ENCODE measurements around the gene RPS6KC1.
"Not testable (repeated sequence)": the region's sequence is repeated elsewhere in the genome, so short reads cannot be mapped to it uniquely, and the experiment has no call there.

RPS6KC1 gene

DNA sequence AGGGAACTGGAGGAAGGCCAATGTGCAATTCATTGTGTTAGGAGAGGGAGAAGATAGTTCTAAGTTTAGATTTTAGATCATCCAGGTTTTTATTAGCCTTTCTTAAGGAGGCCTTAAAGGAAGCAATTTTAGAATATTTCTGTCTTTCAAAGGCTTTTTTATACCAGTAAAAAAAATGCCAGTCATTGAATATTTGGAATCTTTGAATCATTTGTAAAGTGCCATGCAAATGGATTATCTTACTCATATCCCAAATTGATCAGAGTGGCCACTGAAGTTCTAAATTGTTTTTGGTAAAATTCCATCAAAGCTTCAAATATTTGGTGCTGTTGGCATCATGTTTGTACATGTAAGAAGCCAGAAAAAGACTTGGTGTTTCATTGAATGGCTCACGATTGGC is 244.8 kb downstream of the RPS6KC1 start:
- DNase-seq, result no peak

- DNase-seq, result peak; percentile 14
These were observed 245.5 kb downstream of the RPS6KC1 start for GRCh38 chr1:213296558-213296957.

- DNase-seq, result no peak
These were observed 246.0 kb downstream of the RPS6KC1 start for GRCh38 chr1:213297021-213297420.

DNA sequence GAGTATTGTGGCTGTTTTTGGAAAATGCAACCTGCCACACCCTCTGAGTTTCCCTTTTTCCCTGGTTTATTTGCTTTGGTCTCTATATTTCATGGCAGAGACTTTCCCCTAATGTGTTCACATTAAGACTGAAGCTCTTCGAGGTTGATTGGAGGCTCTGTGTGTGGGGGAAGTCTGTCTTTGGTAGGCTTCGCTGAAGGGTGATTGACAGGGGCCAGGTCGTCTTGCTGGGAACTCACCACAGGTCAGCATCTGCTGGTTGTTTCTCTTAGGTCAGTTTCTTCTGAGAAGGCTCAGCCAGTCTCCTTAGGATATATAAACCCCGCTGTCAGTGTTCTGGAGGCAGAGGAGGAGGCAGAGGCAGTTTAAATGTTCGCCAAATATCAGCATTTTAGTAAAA is 249.4 kb downstream of the RPS6KC1 start:
- no peak for DNase-seq

DNA sequence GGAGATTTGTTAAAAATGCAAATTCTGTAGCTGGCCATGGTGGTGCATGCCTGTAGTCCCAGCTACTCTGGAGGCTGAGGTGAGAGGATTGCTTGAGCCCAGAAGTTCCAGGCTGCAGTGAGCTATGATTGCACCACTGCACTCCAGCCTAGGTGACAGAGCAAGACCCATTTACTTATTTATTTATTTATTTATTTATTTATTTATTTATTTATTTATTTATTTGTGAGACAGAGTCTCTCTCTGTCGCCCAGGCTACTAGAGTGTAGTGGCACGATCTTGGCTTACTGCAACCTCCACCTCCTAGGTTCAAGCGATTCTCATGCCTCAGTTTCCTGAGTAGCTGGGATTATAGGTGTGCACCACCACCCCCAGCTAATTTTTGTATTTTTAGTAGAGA is 250.5 kb downstream of the RPS6KC1 start:
- not testable (repeated sequence) for DNase-seq

GRCh38 chr1:213303286-213303685 is 252.2 kb downstream of the RPS6KC1 start:
- no peak for DNase-seq

- DNase-seq, result no peak
These were observed 264.5 kb downstream of the RPS6KC1 start for GRCh38 chr1:213315571-213315970.

- DNase-seq, result not testable (repeated sequence)
These were observed 267.4 kb downstream of the RPS6KC1 start for GRCh38 chr1:213318458-213318857.

DNA sequence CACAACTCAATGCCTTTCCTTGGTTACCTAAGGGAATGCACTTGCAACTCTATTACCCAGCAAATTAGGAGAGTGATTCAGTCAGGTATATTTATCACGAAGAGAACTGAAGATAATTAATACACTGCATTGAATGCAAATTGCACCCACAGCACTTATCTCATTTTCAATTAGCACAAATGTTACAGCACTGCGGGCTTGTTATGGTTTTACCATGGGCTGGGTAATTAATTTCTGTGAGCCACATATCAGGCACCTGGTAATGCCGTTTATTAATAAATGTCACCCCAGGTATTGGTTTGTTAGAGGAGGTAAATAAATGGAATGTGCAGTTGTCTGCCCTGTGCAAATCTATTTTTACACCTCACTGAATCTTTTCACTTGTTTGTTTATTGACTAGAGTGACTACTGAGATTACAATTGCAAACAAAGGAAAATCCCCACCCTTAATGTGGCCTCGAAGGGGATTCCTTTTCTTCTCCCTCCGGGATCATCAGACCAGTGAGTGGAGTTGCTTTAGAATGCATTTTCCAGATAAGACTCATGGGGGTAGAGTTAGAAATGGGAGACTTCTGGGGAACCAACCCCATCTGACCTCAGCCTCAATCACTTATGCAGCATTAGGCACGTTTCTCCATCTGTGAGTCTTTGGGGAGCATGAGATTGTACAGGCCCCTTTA is 269.3 kb downstream of the RPS6KC1 start:
- DNase-seq, result no peak
